ENCODE results near the gene KBTBD13.

The KBTBD13 gene

GRCh38 chr15:65062726-65063125, 13.8 kb upstream of the KBTBD13 start:
- no peak overlapping the region for H3K27ac ChIP-seq
- TF ChIP-seq, protein P1, sequence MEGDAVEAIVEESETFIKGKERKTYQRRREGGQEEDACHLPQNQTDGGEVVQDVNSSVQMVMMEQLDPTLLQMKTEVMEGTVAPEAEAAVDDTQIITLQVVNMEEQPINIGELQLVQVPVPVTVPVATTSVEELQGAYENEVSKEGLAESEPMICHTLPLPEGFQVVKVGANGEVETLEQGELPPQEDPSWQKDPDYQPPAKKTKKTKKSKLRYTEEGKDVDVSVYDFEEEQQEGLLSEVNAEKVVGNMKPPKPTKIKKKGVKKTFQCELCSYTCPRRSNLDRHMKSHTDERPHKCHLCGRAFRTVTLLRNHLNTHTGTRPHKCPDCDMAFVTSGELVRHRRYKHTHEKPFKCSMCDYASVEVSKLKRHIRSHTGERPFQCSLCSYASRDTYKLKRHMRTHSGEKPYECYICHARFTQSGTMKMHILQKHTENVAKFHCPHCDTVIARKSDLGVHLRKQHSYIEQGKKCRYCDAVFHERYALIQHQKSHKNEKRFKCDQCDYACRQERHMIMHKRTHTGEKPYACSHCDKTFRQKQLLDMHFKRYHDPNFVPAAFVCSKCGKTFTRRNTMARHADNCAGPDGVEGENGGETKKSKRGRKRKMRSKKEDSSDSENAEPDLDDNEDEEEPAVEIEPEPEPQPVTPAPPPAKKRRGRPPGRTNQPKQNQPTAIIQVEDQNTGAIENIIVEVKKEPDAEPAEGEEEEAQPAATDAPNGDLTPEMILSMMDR (IDR thresholded peaks at IDR 0.05) = no peak
- no peak for TF ChIP-seq ZFX (IDR thresholded peaks at IDR 0.05; ENCODE audit: borderline replicate concordance)

GRCh38 chr15:65066001-65066634, 10.4 kb upstream of the KBTBD13 start:
- TF ChIP-seq ZFX (IDR thresholded peaks at IDR 0.05; ENCODE audit: borderline replicate concordance) = no peak
- TF ChIP-seq, protein P1 (IDR thresholded peaks at IDR 0.05) = no peak
- H3K27ac ChIP-seq = no peak overlapping the region

- no peak for TF ChIP-seq ZFX (IDR thresholded peaks at IDR 0.05; ENCODE audit: borderline replicate concordance)
- TF ChIP-seq, protein P1 (IDR thresholded peaks at IDR 0.05) = no peak
- no peak overlapping the region for H3K27ac ChIP-seq
These were observed 9.8 kb upstream of the KBTBD13 start for GRCh38 chr15:65066635-65067316.

- TF ChIP-seq, protein P1 (IDR thresholded peaks at IDR 0.05) = no peak
- TF ChIP-seq ZFX (IDR thresholded peaks at IDR 0.05; ENCODE audit: borderline replicate concordance) = no peak
- no peak overlapping the region for H3K27ac ChIP-seq
These were observed 9.3 kb upstream of the KBTBD13 start for GRCh38 chr15:65067317-65067644.

GRCh38 chr15:65067645-65068402, 8.7 kb upstream of the KBTBD13 start, which contains the start of gene RASL12:
RASL12 (minus strand) TSS chr15:65067991; CDS start chr15:65067835, 156 bp downstream.
- no peak within 1 kb of the TSS for H3K27ac ChIP-seq

GRCh38 chr15:65068403-65068788, 8.2 kb upstream of the KBTBD13 start:
- H3K27ac ChIP-seq = no peak overlapping the region
- TF ChIP-seq, protein P1 (IDR thresholded peaks at IDR 0.05) = no peak
- TF ChIP-seq ZFX (IDR thresholded peaks at IDR 0.05; ENCODE audit: borderline replicate concordance) = no peak

More at GRCh38 chr15:65067645-65068402, 8.7 kb upstream of the KBTBD13 start, which contains the start of gene RASL12:
- TF ChIP-seq, protein P1 (IDR thresholded peaks at IDR 0.05) = no peak
- no peak for TF ChIP-seq ZFX (IDR thresholded peaks at IDR 0.05; ENCODE audit: borderline replicate concordance)

Measured in 22Rv1 (cell line).